Measurements from ENCODE around the gene FAM222A.

DNA sequence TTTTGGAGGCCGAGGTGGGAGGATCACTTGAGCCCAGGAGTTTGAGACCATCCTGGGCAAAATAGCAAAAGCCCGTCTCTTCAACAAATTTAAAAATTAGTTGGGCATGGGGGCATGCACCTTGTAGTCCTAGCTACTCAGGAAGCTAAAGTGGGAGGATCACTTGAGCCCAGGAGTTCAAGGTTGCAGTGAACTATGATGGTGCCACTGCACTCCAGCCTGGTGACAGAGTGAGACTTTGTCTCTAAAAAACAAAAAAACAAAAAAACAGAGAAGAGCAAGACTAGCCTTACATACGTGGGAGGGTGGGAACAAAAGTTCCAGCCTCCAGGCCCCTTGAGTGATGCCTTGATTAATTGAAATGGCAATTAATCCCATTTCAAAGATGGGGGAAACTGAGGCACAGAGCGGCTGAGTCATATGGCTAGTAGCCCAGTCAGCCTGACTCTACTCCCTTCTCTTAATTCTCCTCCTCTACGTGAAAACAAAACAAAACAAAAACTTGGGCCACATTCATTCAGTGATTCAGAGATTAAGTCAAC lies 3.3 kb upstream of the FAM222A start:
- no peak for TF ChIP-seq POLR2A (IDR thresholded peaks at IDR 0.05)
- TF ChIP-seq, protein P1, sequence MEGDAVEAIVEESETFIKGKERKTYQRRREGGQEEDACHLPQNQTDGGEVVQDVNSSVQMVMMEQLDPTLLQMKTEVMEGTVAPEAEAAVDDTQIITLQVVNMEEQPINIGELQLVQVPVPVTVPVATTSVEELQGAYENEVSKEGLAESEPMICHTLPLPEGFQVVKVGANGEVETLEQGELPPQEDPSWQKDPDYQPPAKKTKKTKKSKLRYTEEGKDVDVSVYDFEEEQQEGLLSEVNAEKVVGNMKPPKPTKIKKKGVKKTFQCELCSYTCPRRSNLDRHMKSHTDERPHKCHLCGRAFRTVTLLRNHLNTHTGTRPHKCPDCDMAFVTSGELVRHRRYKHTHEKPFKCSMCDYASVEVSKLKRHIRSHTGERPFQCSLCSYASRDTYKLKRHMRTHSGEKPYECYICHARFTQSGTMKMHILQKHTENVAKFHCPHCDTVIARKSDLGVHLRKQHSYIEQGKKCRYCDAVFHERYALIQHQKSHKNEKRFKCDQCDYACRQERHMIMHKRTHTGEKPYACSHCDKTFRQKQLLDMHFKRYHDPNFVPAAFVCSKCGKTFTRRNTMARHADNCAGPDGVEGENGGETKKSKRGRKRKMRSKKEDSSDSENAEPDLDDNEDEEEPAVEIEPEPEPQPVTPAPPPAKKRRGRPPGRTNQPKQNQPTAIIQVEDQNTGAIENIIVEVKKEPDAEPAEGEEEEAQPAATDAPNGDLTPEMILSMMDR (IDR thresholded peaks at IDR 0.05): no peak
